Glomerular visceral epithelial cell (primary cell): ENCODE measurements around the gene ARHGAP30.

Experiments used
- DNase-seq: peaks from one replicate; pipeline ENCODE4 v3.0.0-alpha.2; 2016; ENCODE audit errors: extremely low spot score

Gene ARHGAP30

DNA sequence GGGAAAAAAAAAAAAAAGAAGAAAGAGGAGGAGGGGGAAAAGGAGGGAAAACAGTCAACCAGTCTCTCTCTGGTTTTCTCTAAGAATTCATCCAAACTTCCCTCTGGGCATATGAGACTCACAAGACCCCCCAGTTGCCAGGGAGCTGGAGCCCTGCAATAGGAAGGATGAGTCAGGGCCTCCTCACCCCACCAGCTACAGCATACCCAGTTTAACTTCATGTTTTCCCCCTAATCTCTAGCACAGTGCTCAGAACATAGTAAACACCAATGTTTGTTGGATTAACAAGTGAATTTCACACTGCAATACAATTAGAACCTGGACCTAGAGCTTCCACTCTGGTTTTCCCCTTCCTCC is 56.6 kb downstream of the ARHGAP30 start:
- DNase-seq, result peak; percentile 24

DNA sequence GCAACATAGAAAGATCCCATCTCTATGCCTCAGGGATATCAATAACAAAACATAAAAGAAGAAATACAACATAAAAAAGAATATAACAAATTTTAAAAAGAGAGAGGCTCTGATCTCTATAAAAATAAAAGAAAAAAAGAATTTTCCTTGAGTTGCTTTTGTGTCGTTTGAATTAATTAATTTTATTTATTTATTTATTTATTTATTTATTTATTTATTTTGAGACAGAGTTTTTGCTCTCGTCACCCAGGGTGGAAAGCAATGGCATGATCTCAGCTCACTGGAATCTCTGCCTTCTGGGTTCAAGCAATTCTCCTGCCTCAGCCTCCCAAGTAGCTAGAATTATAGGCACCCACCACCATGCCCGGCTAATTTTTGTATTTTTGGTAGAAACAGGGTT is 57.3 kb downstream of the ARHGAP30 start:
- no peak for DNase-seq

DNA sequence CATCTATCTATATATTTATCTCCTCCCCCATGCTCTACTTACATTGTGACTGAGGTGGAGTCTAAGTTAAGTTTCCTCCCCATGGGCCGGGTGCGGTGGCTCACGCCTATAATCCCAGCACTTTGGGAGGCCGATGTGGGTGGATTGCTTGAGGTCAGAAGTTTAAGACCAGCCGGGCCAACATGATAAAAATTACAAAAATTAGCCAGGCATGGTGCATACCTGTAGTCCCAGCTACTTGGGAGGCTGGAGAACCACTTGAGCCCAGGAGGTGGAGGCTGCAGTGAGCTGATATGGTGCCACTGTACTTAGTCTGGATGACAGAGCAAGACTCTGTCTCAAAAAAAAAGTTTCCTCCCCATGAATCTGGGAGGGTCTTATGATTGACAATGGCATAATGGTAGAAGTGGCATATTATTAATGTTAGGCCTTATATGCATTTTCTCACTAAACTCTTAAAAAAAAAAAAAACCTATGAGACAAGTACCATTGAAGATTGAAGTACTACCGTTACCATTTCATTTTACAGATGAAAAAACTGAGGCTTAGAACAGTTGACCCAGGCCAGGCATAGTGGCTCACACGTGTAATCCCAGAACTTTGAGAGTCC is 60.0 kb downstream of the ARHGAP30 start:
- DNase-seq, result no peak

DNA sequence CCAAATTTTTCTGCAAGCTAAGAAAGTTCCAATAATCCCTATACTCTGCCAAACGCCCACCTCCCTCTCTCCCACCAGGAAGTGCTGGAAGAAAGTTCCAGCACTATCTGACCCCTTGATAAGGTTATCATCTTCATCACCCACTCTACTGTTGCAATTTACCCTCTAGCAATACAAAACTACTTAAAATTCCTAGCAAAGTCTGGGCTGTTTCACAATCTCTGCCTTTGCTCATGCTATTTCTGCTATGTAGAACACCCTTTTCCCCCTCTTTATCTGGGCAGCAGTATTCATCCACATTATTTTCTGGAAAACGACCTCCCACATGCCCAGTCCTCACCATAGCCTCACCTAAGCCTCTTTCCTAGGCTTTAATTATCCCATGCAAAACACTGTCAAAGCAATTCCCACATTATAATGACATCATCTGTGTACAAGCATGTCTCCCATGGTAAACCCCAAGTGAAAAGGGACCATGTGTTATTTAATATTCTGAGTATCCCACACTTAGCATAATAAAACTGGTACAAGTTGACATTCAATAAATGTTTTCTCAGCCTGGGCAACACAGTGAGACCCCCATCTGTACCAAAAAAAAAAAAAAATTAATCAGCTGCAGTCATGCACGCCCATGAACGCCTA is 60.7 kb downstream of the ARHGAP30 start:
- no peak for DNase-seq

DNA sequence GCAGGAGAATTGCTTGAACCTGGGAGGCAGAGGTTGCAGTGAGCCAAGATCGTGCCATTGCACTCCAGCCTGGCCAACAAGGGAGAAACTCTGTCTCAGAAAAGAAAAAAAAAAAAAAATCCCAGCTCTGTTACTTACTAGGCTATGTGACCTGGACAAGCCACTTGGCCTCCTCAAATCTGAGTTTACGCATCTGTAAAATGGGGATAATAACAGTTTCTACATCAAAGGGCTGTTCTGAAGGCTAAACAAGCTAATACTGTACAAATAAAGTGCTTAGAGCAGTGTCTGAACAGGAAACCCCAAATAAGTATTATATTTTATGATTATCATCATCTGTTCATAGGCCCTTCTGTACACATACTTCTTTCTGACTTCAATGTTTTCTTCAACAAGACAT is 62.3 kb downstream of the ARHGAP30 start:
- DNase-seq, result no peak

DNA sequence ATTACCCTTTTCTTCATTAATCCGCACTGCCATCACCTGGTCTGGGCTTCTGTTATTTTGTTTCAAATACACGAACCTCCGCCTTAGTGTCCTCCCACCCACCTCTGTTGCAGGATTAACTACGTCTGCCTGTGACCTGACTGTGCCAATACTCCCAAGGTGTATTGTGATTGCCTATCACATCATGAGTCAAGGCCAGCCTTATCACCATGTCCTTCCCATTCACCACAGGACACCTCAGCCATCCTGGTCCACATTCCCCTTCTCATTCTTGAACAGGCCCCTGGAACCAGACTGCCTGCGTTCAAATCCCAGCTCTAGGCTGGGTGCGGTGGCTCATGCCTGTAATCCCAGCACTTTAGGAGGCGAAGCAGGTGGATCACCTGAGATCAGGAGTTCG is 63.1 kb downstream of the ARHGAP30 start:
- no peak for DNase-seq

DNA sequence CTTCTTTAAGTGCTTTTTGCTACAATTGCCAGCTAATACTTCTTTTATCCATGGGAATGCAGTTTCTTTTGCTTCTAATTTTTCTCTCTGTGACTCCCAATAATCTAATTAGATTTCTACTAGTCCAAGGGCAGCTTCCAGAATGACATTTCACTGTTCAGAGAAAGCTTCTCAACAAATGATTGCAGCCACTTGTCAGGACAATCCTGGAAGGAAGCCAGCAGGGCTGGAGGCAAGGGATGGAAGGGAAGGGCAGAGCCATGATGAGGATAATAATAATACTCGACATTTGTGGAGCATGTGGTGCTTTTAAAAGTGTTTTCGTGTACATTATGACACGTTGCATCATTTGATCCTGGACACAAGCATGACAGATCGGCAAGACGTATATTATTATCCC is 68.2 kb downstream of the ARHGAP30 start:
- DNase-seq, result no peak

DNA sequence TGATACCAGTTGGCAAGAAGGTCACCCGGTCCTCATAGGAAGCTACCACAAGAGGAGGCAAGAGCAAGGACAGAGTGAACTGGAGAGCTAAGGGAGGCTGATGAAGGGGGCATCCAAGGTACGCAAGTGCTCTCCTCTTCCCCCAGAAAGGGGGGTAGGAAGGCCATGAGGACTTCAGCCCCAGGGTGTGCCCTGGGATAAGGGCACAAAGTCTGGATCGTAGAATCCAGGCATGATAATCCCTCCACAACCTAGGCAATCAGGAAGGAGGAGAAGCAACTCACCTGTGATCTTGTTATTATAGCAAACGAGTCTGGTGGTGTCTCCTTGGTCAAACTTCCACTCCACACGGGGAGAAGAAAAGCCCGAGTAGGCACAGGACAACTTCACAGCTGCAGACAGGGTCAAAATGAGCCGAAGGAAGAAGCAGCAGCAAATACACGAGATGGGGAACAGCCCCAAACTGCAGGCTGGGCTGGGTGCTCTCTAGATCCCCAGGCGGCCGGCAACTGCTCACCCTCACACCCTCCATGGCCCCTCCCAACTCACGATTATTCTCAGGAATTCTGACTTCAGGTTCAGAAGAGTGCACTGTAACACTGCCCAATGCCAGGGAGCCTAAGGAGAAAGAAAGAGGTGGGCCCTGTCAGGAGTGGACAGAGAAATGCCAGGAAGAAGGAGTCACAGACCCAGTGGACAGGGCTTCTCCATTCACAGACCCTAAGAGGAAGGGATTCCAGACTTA is 68.8 kb downstream of the ARHGAP30 start:
- DNase-seq, result no peak

DNA sequence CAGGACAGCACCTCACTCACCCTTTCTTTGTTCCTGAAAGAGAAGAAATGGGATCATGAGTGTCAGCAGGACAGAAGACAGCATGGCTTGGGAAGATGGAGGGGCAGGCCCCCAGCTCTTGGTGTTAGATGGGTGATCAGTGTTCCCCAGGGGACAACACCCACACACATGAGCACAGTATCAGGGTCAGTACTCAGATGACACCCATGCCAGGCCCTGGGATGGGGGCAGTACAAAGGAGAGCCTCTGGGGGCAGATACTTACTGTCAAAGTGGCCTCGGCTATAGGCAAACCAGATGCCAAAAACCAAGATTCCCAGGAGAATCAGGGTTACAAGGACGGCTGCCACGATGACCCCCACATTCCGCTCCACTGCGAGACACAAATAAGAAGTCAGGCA is 70.3 kb downstream of the ARHGAP30 start:
- DNase-seq, result no peak

DNA sequence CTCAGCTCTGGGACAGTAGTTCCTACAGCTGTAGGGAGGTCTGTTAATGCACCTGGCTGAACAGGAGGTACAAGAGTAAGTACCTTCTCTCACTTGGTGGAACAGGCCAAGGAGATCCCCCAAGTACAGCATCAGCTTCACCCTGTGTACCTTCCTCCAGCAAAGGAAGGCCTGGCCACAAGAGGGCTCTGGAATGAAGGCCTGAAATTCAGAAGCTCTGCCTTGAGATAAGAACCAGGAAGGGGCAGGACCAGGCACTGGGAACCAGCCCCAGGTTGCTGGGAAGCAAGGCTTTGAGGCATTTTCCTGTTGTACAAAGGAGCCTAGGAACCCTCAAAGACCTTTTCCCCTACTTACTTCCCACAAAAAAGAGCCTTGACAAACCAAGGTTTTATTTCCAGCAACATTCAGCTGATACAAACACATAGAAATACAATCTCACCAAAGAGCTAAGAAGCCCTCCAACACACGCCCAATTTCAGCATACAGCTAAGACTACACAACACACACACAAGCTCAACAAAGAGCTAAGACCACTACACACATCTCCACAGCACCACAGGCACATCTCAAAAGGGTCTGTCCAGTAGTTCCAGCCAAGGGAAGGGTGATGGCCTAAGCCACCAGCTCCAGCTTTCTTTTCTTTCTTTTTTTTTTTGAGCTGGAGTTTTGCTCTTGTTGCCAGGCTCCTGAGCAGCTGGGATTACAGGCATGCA is 72.2 kb downstream of the ARHGAP30 start:
- peak; percentile 38 for DNase-seq
